H1 (cell line): ENCODE data around the gene MAN1C1. TPM values are rescaled to one million over a fixed set of nuclear protein-coding genes. Genes with fewer than 3 reads are reported as not detected.

Source experiments
- CREB1 ChIP-seq: IDR thresholded peaks from 2 replicates; pipeline ENCODE4 v1.6.1; 2012; ENCODE audit warnings: inconsistent platforms
- CTCF ChIP-seq, 3 experiments: IDR thresholded peaks; 1 replicate in 2 of 3; 2 replicates in 1 of 3; pipeline versions ENCODE4 v1.5.1 to v1.6.1; 2011; ENCODE audit warnings: low read length in 3 of 3, mild to moderate bottlenecking in 3 of 3, inconsistent platforms in 2 of 3, low read depth in 1 of 3, moderate library complexity in 1 of 3; ENCODE audit not compliant: insufficient read depth in 1 of 3; ENCODE audit errors: control extremely low read depth in 1 of 3
- RFX5 ChIP-seq: IDR thresholded peaks from 2 replicates; pipeline ENCODE4 v1.6.1; 2011; ENCODE audit warnings: low read depth, low read length, improper control_type of control experiment, borderline replicate concordance
- polyA plus RNA-seq, 7 experiments: library from polyadenylated mRNA; depleted of rRNA in 3 of 7; stranded (reverse) in 5 of 7; unstranded in 2 of 7; fragments of >200 nt in 5 of 7; fragments of 200-250 nt in 2 of 7; gene quantifications; 1 replicate in 5 of 7; 2 replicates in 1 of 7; 4 replicates in 1 of 7; pipeline versions ENCODE4 v1.2.1 to v1.2.3, GENCODE V29; 2011 to 2013; ENCODE audit warnings: missing spikeins in 2 of 7, mixed read lengths in 2 of 7
- total RNA-seq: library from RNA; stranded (reverse); fragmentation: NEBNext Ultra II Directional; extraction: Animal tissue kit (Norgen Biotek cat#: 25700); gene quantifications from 2 replicates; pipeline ENCODE4 v1.2.1, GENCODE V29; 2021

The MAN1C1 gene
- total and polyA plus RNA-seq, 2 of the 8 experiments (the other 6 are each of a cell fraction or from before 2014, with no cell fraction given): 7.8 to 15.2 TPM

- TF ChIP-seq CTCF (IDR thresholded peaks at IDR 0.05; ENCODE audit: control extremely low read depth in 1 of 3, insufficient read depth in 1 of 3, low read depth in 1 of 3, low read length in 3 of 3): no peak
- TF ChIP-seq RFX5: no peak
- no peak for TF ChIP-seq CREB1
Measured at GRCh38 chr1:25785333-25786067, 168.9 kb downstream of the MAN1C1 start (continued).
